HG02840 (cell line): ENCODE data around the gene EID2.

Experiments
- ATAC-seq: cut with Tn5 transposase; IDR thresholded peaks from one replicate; pipeline ENCODE4 v1.9.1; 2021; ENCODE audit warnings: mild to moderate bottlenecking, moderate library complexity, moderate number of reproducible peaks; ENCODE audit not compliant: unreplicated experiment, low FRiP score

EID2 gene

GRCh38 chr19:39539518-39540332 is at the start of gene EID2:
Gene EID2, minus strand, starts transcription at chr19:39540161. Its CDS starts 82 bp downstream, at chr19:39540079.
- ATAC-seq = peak; percentile 91

GRCh38 chr19:39588066-39588465 is 48.1 kb upstream of the EID2 start:
- ATAC-seq = no peak

- ATAC-seq = no peak
Measured at GRCh38 chr19:39587496-39587895, 47.5 kb upstream of the EID2 start.

- no peak for ATAC-seq
Measured at GRCh38 chr19:39582891-39583625, 43.1 kb upstream of the EID2 start.

GRCh38 chr19:39582442-39582841 is 42.5 kb upstream of the EID2 start:
- ATAC-seq = no peak

GRCh38 chr19:39568604-39569003 is 28.6 kb upstream of the EID2 start:
- ATAC-seq = no peak

GRCh38 chr19:39566064-39566463 is 26.1 kb upstream of the EID2 start:
- no peak for ATAC-seq

- ATAC-seq = no peak
Measured at GRCh38 chr19:39563408-39563807, 23.4 kb upstream of the EID2 start.

- no peak for ATAC-seq
Measured at GRCh38 chr19:39558624-39559117, 18.7 kb upstream of the EID2 start.

- no peak for ATAC-seq
Measured at GRCh38 chr19:39557811-39558623, 18.1 kb upstream of the EID2 start.

- ATAC-seq = no peak
Measured at GRCh38 chr19:39555883-39556282, 15.9 kb upstream of the EID2 start.

GRCh38 chr19:39554701-39555311 is 14.8 kb upstream of the EID2 start:
- ATAC-seq = no peak

GRCh38 chr19:39553082-39553652 is 13.2 kb upstream of the EID2 start:
- no peak for ATAC-seq

- no peak for ATAC-seq
Measured at GRCh38 chr19:39550197-39550596, 10.2 kb upstream of the EID2 start.

GRCh38 chr19:39546599-39546998 is 6.6 kb upstream of the EID2 start:
- no peak for ATAC-seq

GRCh38 chr19:39544911-39545310 is 5.0 kb upstream of the EID2 start:
- no peak for ATAC-seq

- ATAC-seq = no peak
Measured at GRCh38 chr19:39544226-39544903, 4.4 kb upstream of the EID2 start.

GRCh38 chr19:39543477-39543857 is 3.5 kb upstream of the EID2 start:
- ATAC-seq = no peak

- no peak for ATAC-seq
Measured at GRCh38 chr19:39542206-39542605, 2.2 kb upstream of the EID2 start.

- ATAC-seq = no peak
Measured at GRCh38 chr19:39540333-39540673, 342 bp upstream of the EID2 start.
